GM15510 (cell line): ENCODE results near the gene MEMO1.

Source experiments
- POLR2A ChIP-seq: IDR thresholded peaks from 3 replicates; pipeline ENCODE4 v1.6.1; 2011; ENCODE audit warnings: borderline replicate concordance; ENCODE audit not compliant: insufficient read length; ENCODE audit errors: extremely low read depth

MEMO1 gene

DNA sequence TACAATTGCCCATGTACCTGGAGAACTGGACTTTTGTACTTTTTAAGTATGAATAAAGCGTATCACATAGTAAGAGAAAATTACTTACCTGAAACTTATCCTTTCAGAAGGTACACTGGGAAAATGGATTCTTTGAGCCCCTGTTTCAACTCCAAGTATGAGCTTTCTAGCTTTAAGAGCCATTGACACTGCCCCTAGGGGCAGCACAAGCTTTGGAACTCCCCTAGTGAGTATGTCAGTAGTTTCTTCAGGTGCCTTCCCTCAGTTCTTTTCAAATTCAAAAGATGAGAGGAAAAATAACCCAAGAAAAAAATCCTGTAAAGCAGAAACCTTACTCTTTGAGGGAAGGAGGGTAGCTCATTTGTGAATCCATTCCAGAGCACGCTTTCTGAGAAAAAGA, 124.1 kb downstream of the MEMO1 start:
- TF ChIP-seq POLR2A = no peak

- no peak for TF ChIP-seq POLR2A
Measured at GRCh38 chr2:31877008-31877407, 133.8 kb downstream of the MEMO1 start.

DNA sequence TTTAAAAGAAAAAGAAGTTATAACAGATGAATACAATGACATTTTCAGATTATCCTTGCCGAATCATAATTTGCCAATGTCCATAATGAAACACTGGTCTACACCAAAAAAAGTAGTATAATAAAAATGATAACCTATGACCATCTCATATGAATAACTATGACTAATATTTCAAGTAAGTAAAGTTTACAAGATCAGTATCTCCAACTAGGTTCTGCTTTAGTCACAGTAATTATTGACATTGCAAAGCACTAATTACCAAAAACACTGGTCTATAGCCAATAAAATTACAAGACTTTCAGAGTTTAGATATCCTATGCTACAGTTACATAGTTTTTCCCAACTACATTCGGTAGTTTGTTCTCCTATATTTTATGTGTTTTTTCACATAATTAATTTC, 136.7 kb downstream of the MEMO1 start:
- TF ChIP-seq POLR2A = no peak

GRCh38 chr2:31865215-31865614, 145.6 kb downstream of the MEMO1 start:
- TF ChIP-seq POLR2A = no peak

DNA sequence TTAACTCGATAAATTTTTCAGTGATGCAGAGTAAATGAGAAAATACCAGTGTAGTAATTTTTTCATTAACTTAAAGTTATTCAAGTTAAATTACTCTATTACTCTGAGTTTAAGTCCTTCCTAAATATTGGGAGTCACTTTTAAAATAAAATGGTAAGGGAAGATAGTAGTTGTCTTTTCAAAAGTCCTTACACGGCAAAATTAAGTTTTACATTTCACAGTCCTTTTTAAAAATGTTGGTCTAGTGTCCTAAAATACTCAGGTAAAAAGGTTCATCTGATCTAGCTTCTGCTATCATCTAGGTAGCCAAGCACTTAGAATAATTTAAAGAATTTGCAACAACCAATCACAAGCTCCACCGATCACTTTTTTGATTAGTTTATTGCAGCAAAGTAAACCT, 146.9 kb downstream of the MEMO1 start:
- no peak for TF ChIP-seq POLR2A

DNA sequence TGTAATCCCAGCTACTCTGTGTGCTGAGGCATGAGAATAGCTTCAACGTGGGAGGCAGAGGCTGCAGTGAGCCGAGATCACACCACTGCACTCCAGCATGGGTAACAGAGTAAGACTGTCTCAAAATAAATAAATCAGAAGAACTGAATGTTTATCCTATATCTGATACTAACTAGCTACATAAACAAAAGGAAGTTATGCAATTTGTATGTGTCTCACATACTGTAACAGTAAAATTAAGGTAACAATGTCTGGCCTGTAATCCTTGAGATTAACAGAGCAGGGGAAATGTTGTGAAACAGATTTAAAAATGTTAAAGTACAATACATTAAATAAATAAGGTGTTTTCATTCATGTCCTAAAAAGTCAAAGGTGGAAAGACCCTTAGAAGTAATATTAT, 150.8 kb downstream of the MEMO1 start:
- TF ChIP-seq POLR2A = no peak

- no peak for TF ChIP-seq POLR2A
Measured at GRCh38 chr2:31853521-31853920, 157.3 kb downstream of the MEMO1 start.

DNA sequence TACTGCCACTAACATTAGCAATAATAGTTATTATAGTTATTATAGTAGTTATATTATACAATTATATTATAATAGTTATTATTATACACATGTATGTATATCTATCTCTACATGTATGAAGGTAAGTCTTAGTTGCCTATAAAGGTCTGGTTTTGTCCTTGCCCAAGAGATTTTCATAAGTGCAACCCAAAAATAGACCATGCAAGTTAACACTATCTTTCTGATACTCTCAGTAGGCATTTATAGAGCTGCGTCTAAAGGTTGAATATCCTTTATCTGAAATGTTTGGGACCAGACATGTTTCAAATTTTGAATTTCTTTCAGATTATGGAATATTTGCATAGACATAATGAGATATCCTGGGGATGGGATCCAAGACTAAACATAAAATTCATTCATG, 175.4 kb downstream of the MEMO1 start:
- TF ChIP-seq POLR2A = no peak

GRCh38 chr2:31832363-31832762, 178.4 kb downstream of the MEMO1 start:
- no peak for TF ChIP-seq POLR2A

- no peak for TF ChIP-seq POLR2A
Measured at GRCh38 chr2:31831585-31831984, 179.2 kb downstream of the MEMO1 start.

- no peak for TF ChIP-seq POLR2A
Measured at GRCh38 chr2:31828891-31829290, 181.9 kb downstream of the MEMO1 start.

DNA sequence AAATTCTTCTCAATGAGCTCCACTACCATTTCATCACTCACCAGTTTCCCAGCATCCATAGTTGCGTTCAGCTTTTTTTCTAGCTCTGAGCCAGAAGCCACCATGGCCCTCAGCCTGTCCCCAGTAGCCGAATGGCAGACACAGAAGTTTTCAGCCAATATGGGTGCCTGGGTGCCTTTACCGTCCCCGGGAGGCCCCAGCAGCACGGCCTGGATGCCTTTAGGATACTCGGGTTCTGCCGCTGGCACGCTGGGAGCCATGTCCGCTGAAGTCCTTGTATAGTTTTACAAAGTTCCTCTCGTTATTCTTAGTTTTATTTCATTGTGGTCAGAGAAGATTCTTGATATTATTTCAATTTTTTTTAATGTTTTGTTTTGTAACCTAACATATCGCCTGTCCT, 187.2 kb downstream of the MEMO1 start:
- TF ChIP-seq POLR2A = no peak

- no peak for TF ChIP-seq POLR2A
Measured at GRCh38 chr2:31822587-31822986, 188.2 kb downstream of the MEMO1 start.
